H9 (cell line): ENCODE data around the gene DNAJC11. TPM values are rescaled to one million over a fixed set of nuclear protein-coding genes. Genes with fewer than 3 reads are reported as not detected.

Experiments
- DNase-seq: peaks from one replicate; pipeline ENCODE4 v3.0.0-alpha.2; 2017
- H2AFZ ChIP-seq: one replicate; pipeline ENCODE4 v1.6.1; 2013; ENCODE audit warnings: mild to moderate bottlenecking, low read length, control low read depth, moderate library complexity
- H2AK5ac ChIP-seq: 2 replicates; pipeline ENCODE4 v1.6.1; 2013; ENCODE audit warnings: low read length, control low read depth, mixed read lengths; ENCODE audit not compliant: insufficient read length
- H2BK120ac ChIP-seq: one replicate; pipeline ENCODE4 v1.6.1; 2013; ENCODE audit warnings: low read depth, mild to moderate bottlenecking, low read length, control low read depth, inconsistent platforms; ENCODE audit not compliant: poor library complexity, severe bottlenecking
- H2BK12ac ChIP-seq: 2 replicates; pipeline ENCODE4 v1.6.1; 2013; ENCODE audit warnings: low read length, control low read depth, mixed read lengths, low read depth; ENCODE audit not compliant: insufficient read length
- H2BK15ac ChIP-seq: 2 replicates; pipeline ENCODE4 v1.6.1; 2013; ENCODE audit warnings: low read depth, low read length, control low read depth
- H2BK20ac ChIP-seq: one replicate; pipeline ENCODE4 v1.6.1; 2013; ENCODE audit warnings: low read depth, mild to moderate bottlenecking, low read length, control low read depth, inconsistent platforms; ENCODE audit not compliant: poor library complexity, severe bottlenecking
- H2BK5ac ChIP-seq: 2 replicates; pipeline ENCODE4 v1.6.1; 2013; ENCODE audit warnings: low read length, control low read depth, mixed read lengths; ENCODE audit not compliant: insufficient read length
- H3K14ac ChIP-seq: 2 replicates; pipeline ENCODE4 v1.6.1; 2013; ENCODE audit warnings: low read length, control low read depth; ENCODE audit not compliant: insufficient read depth
- H3K18ac ChIP-seq: 2 replicates; pipeline ENCODE4 v1.6.1; 2013; ENCODE audit warnings: low read depth, mild to moderate bottlenecking, mixed read lengths, low read length, control low read depth; ENCODE audit not compliant: insufficient read length
- H3K23ac ChIP-seq: 2 replicates; pipeline ENCODE4 v1.6.1; 2013; ENCODE audit warnings: low read length, control low read depth, mixed read lengths, low read depth; ENCODE audit not compliant: insufficient read length
- H3K23me2 ChIP-seq: 2 replicates; pipeline ENCODE4 v1.6.1; 2013; ENCODE audit warnings: low read depth, mild to moderate bottlenecking, mixed read lengths, low read length, control low read depth; ENCODE audit not compliant: insufficient read length, poor library complexity, severe bottlenecking
- H3K27ac ChIP-seq: 2 replicates; pipeline ENCODE4 v1.5.1; 2013; ENCODE audit warnings: low read length, control low read depth, mixed read lengths, low read depth; ENCODE audit not compliant: insufficient read length
- H3K27me3 ChIP-seq: 2 replicates; pipeline ENCODE4 v1.6.1; 2013; ENCODE audit warnings: low read length, control low read depth, inconsistent platforms; ENCODE audit not compliant: insufficient read depth
- H3K4ac ChIP-seq: 2 replicates; pipeline ENCODE4 v1.6.1; 2013; ENCODE audit warnings: low read depth, mild to moderate bottlenecking, control low read depth, inconsistent platforms, low read length, moderate library complexity
- H3K4me1 ChIP-seq: 2 replicates; pipeline ENCODE4 v1.6.1; 2013; ENCODE audit warnings: low read length, control low read depth, inconsistent platforms; ENCODE audit not compliant: insufficient read depth
- H3K4me2 ChIP-seq: 2 replicates; pipeline ENCODE4 v1.6.1; 2013; ENCODE audit warnings: low read length, control low read depth, mixed read lengths; ENCODE audit not compliant: insufficient read length, insufficient read depth
- H3K56ac ChIP-seq: 2 replicates; pipeline ENCODE4 v1.6.1; 2013; ENCODE audit warnings: low read depth, mild to moderate bottlenecking, mixed read lengths, low read length, control low read depth; ENCODE audit not compliant: insufficient read length
- H3K79me1 ChIP-seq: 2 replicates; pipeline ENCODE4 v1.6.1; 2013; ENCODE audit warnings: low read depth, mild to moderate bottlenecking, moderate library complexity, low read length, control low read depth, inconsistent platforms; ENCODE audit not compliant: insufficient read depth, poor library complexity, severe bottlenecking
- H3K79me2 ChIP-seq: 2 replicates; pipeline ENCODE4 v1.6.1; 2013; ENCODE audit warnings: low read length, control low read depth, inconsistent platforms; ENCODE audit not compliant: insufficient read depth
- H3K9ac ChIP-seq: 2 replicates; pipeline ENCODE4 v1.6.1; 2013; ENCODE audit warnings: low read length, control low read depth, mixed read lengths; ENCODE audit not compliant: insufficient read length; ENCODE audit errors: extremely low read depth
- H3K9me3 ChIP-seq: one replicate; pipeline ENCODE4 v1.6.1; 2013; ENCODE audit warnings: low read depth, low read length, inconsistent platforms; ENCODE audit not compliant: control insufficient read depth
- H3T11ph ChIP-seq: one replicate; pipeline ENCODE4 v1.6.1; 2013; ENCODE audit warnings: mild to moderate bottlenecking, low read length, control low read depth, inconsistent platforms
- H4K20me1 ChIP-seq: one replicate; pipeline ENCODE4 v1.6.1; 2013; ENCODE audit not compliant: control insufficient read depth, insufficient read length, insufficient read depth
- H4K5ac ChIP-seq: 2 replicates; pipeline ENCODE4 v1.6.1; 2013; ENCODE audit warnings: low read depth, mild to moderate bottlenecking, mixed read lengths, low read length, control low read depth; ENCODE audit not compliant: insufficient read length
- H4K8ac ChIP-seq: replicated peaks from 2 replicates; pipeline ENCODE4 v1.6.1; 2013; ENCODE audit warnings: low read length, control low read depth, mixed read lengths, low read depth; ENCODE audit not compliant: insufficient read length
- H4K91ac ChIP-seq: 2 replicates; pipeline ENCODE4 v1.6.1; 2013; ENCODE audit warnings: low read depth, mild to moderate bottlenecking, moderate library complexity, mixed read lengths, low read length, control low read depth; ENCODE audit not compliant: insufficient read length
- H3K27ac Mint-ChIP-seq, 3 experiments: 2 replicates in 2 of 3; 3 replicates in 1 of 3; pipeline ENCODE4 v1.8.0; 2020 to 2021; ENCODE audit warnings: mixed read lengths in 3 of 3, mild to moderate bottlenecking in 1 of 3, moderate library complexity in 1 of 3
- H3K27me3 Mint-ChIP-seq: 2 replicates; pipeline ENCODE4 v1.8.0; 2021; ENCODE audit warnings: low read depth, mild to moderate bottlenecking, moderate library complexity, mixed read lengths
- H3K36me3 Mint-ChIP-seq, 3 experiments: 2 replicates in 2 of 3; 3 replicates in 1 of 3; pipeline ENCODE4 v1.8.0; 2020 to 2021; ENCODE audit warnings: low read depth in 3 of 3, mixed read lengths in 3 of 3; ENCODE audit not compliant: insufficient read depth in 1 of 3
- H3K4me1 Mint-ChIP-seq, 2 experiments: 2 replicates each; pipeline ENCODE4 v1.8.0; 2020; ENCODE audit warnings: mixed read lengths in 2 of 2
- H3K4me3 Mint-ChIP-seq, 2 experiments: 2 replicates in 1 of 2; 3 replicates in 1 of 2; pipeline ENCODE4 v1.8.0; 2020 to 2021; ENCODE audit warnings: mild to moderate bottlenecking in 2 of 2, mixed read lengths in 2 of 2, moderate library complexity in 1 of 2
- H3K9me3 Mint-ChIP-seq, 2 experiments: 2 replicates in 1 of 2; 3 replicates in 1 of 2; pipeline ENCODE4 v1.8.0; 2020; ENCODE audit warnings: mild to moderate bottlenecking in 2 of 2, mixed read lengths in 2 of 2, moderate library complexity in 1 of 2
- CTCF ChIP-seq: fragments of 200-600 bp; sonication (generic); conservative IDR thresholded peaks from 3 replicates; pipeline ENCODE4 v1.8.0; 2021; ENCODE audit warnings: antibody characterized with exemption, mild to moderate bottlenecking
- WGBS: extraction: QIAGEN DNeasy Blood & Tissue Kit; methylation state at CpG from one replicate; pipeline ENCODE4 v1.1.7; 2013; ENCODE audit warnings: missing lambda C conversion rate, low lambda C conversion rate, mixed read lengths; ENCODE audit not compliant: insufficient read length; ENCODE audit errors: extremely low coverage; 5-methylcytosine and 5-hydroxymethylcytosine counted together
- total RNA-seq: library from RNA; stranded (reverse); gene quantifications from 2 replicates; pipeline ENCODE4 v1.2.1, GENCODE V29; 2021

DNAJC11 gene
- total RNA-seq, 1 experiment from 2014 or later: 88.5 TPM

GRCh38 chr1:6622396-6623152, 79.0 kb downstream of the DNAJC11 start:
- H3K79me2 ChIP-seq: peaks cover 7% of the 10 kb centered on the region; the same call in 1 of the 2 replicates
- no peak overlapping the region for H2AFZ ChIP-seq
- H3K4ac ChIP-seq: no peak overlapping the region
- H2BK120ac ChIP-seq: no peak overlapping the region
- H4K8ac ChIP-seq: no peak overlapping the region
- no peak overlapping the region for H3K23ac ChIP-seq
- H3K4me2 ChIP-seq: no peak overlapping the region
- H3K56ac ChIP-seq: no peak overlapping the region
- H3T11ph ChIP-seq: no peak overlapping the region
- no peak overlapping the region for H2AK5ac ChIP-seq
- no peak overlapping the region for H3K4me3 Mint-ChIP-seq
- H3K23me2 ChIP-seq: peaks cover 5% of the 10 kb centered on the region
- H2BK20ac ChIP-seq: no peak overlapping the region
- no peak overlapping the region for H4K5ac ChIP-seq
- no peak overlapping the region for H2BK12ac ChIP-seq
- DNase-seq: no peak
- H2BK5ac ChIP-seq: no peak overlapping the region
- H3K14ac ChIP-seq: no peak overlapping the region
- H3K9me3 ChIP-seq: no peaks in the 10 kb centered on the region
- H3K4me1 Mint-ChIP-seq: peaks cover 12 to 23% of the 10 kb centered on the region in 2 experiments
- H3K9me3 Mint-ChIP-seq: no peaks in the 10 kb centered on the region
- peaks cover 2% of the 10 kb centered on the region for H4K20me1 ChIP-seq
- peaks cover 11% of the 10 kb centered on the region for H3K79me1 ChIP-seq
- H3K27ac Mint-ChIP-seq: peak overlapping the region; percentile 44 to 75 (median 65); a peak in 4 of 7 replicates
- H3K9ac ChIP-seq: no peak overlapping the region
- peaks cover 32 to 79% (median 72%) of the 10 kb centered on the region in 3 experiments for H3K36me3 Mint-ChIP-seq
- H3K27ac ChIP-seq: no peak overlapping the region
- no peaks in the 10 kb centered on the region for H3K27me3 ChIP-seq
- H3K18ac ChIP-seq: no peak overlapping the region
- no peaks in the 10 kb centered on the region for H3K4me1 ChIP-seq
- H3K27me3 Mint-ChIP-seq: no peaks in the 10 kb centered on the region
- no CpG with 5 or more reads among the region's 10 CpGs for WGBS
- no peak for TF ChIP-seq CTCF
- H2BK15ac ChIP-seq: no peak overlapping the region
- H4K91ac ChIP-seq: no peak overlapping the region
